WTC11 (cell line): ENCODE measurements around the gene HDAC7.

Experiments used
- CREM ChIP-seq: sonication (generic); formaldehyde crosslinking; IDR thresholded peaks from 2 replicates; pipeline ENCODE4 v1.8.1; 2022; ENCODE audit warnings: mild to moderate bottlenecking, missing genetic modification reagents, moderate library complexity
- CTCF ChIP-seq: fragments of 200-600 bp; IDR thresholded peaks from 2 replicates; pipeline ENCODE4 v1.8.0; 2022; ENCODE audit warnings: antibody characterized with exemption
- E2F4 ChIP-seq: sonication (generic); formaldehyde crosslinking; IDR thresholded peaks from 2 replicates; pipeline ENCODE4 v1.8.1; 2022; ENCODE audit warnings: low read depth, mild to moderate bottlenecking, moderate library complexity, missing genetic modification reagents, borderline replicate concordance
- HMGXB4 ChIP-seq: sonication (generic); formaldehyde crosslinking; IDR thresholded peaks from 2 replicates; pipeline ENCODE4 v1.8.1; 2023; ENCODE audit warnings: mild to moderate bottlenecking, moderate library complexity, missing genetic modification reagents
- IRF1 ChIP-seq: sonication (generic); formaldehyde crosslinking; IDR thresholded peaks from 2 replicates; pipeline ENCODE4 v1.8.0; 2023; ENCODE audit warnings: missing genetic modification reagents
- IRF2 ChIP-seq: sonication (generic); formaldehyde crosslinking; IDR thresholded peaks from 2 replicates; pipeline ENCODE4 v1.8.0; 2022; ENCODE audit warnings: low read depth, missing genetic modification reagents, borderline replicate concordance
- NR3C1 ChIP-seq: sonication (generic); formaldehyde crosslinking; conservative IDR thresholded peaks from 2 replicates; pipeline ENCODE4 v1.8.1; 2023; ENCODE audit warnings: low read depth, mild to moderate bottlenecking, missing genetic modification reagents
- PREB ChIP-seq: sonication (generic); formaldehyde crosslinking; IDR thresholded peaks from 2 replicates; pipeline ENCODE4 v1.8.1; 2022; ENCODE audit warnings: mild to moderate bottlenecking, missing genetic modification reagents, moderate library complexity, borderline replicate concordance
- ZBTB21 ChIP-seq: sonication (generic); formaldehyde crosslinking; IDR thresholded peaks from 2 replicates; pipeline ENCODE4 v1.8.1; 2023; ENCODE audit warnings: mild to moderate bottlenecking, missing genetic modification reagents, borderline replicate concordance
- ZSCAN18 ChIP-seq: fragments of 250-450 bp; sonication (Bioruptor Pico); IDR thresholded peaks from 2 replicates; pipeline ENCODE4 v2.1.2; 2022; ENCODE audit warnings: mild to moderate bottlenecking, moderate library complexity

GRCh38 chr12:47791351-47791746, 28.4 kb downstream of the HDAC7 start:
- TF ChIP-seq CREM (CRISPR knock-in tag): no peak
- TF ChIP-seq CTCF: no peak
- no peak for TF ChIP-seq ZBTB21 (CRISPR knock-in tag)
- TF ChIP-seq NR3C1 (CRISPR knock-in tag): no peak
- TF ChIP-seq IRF2: no peak
- TF ChIP-seq IRF1 (CRISPR knock-in tag): no peak
- TF ChIP-seq ZSCAN18 (CRISPR knock-in tag): no peak
- no peak for TF ChIP-seq E2F4 (CRISPR knock-in tag)
- TF ChIP-seq PREB (CRISPR knock-in tag): no peak
- no peak for TF ChIP-seq HMGXB4
